HG02588 (cell line): ENCODE results near the gene ESPL1.
A peak's percentile ranks its signal among the peaks of the same experiment; 100 is the strongest.
"Not testable (repeated sequence)": the region's sequence is repeated elsewhere in the genome, so short reads cannot be mapped to it uniquely, and the experiment has no call there.

Experiments
- ATAC-seq: cut with Tn5 transposase; IDR thresholded peaks from one replicate; pipeline ENCODE4 v1.9.1; 2021; ENCODE audit warnings: mild to moderate bottlenecking, moderate library complexity; ENCODE audit not compliant: unreplicated experiment

ESPL1 gene

DNA sequence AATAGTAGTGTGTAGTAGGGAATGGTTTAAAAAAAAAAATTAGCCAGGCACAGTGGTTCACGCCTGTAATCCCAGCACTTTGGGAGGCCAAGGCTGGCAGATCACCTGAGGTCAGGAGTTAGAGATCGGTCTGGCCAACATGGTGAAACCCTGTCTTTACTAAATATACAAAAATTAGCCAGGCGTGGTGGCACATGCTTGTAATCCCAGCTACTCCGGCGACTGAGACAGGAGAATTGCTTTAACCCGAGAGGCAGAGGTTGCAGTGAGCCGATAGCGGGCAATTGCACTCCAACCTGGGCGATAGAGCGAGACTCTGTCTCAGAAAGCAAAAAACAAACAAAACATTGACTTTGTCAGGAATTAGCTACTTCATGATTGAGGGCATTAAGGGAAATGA is 29.0 kb downstream of the ESPL1 start:
- not testable (repeated sequence) for ATAC-seq

DNA sequence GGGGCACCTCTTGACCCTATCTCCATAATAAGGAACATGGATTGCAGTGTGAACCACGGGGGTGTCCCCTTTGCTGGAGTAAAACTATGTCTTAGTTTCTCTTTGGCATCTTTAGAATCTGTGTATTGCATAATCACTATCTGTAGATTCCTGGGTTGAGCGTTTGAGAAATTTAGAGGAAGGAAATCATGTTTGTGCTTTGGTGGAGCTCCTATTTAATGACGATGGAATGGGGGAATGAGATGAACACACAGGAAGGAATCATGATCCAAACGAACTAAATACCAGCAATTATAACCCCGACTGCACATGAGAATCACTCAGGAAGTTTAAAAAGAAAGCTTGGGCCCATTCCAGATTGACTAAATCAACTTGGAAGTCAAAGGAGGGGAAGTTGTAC is 30.1 kb downstream of the ESPL1 start:
- no peak for ATAC-seq

DNA sequence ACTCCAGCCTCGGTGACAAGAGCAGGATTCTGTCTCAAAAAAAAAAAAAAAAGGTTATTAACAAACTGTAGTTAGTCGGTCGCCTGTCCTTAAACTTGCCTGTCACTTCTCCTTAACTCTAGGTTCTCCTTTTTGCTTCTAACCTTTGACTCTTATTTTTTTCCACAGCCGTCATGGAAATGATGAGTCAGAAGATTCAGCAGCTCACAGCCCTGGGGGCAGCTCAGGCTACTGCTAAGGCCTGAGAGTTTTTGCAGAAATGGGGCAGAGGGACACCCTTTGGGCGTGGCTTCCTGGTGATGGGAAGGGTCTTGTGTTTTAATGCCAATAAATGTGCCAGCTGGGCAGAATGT is 31.0 kb downstream of the ESPL1 start:
- ATAC-seq, result no peak

DNA sequence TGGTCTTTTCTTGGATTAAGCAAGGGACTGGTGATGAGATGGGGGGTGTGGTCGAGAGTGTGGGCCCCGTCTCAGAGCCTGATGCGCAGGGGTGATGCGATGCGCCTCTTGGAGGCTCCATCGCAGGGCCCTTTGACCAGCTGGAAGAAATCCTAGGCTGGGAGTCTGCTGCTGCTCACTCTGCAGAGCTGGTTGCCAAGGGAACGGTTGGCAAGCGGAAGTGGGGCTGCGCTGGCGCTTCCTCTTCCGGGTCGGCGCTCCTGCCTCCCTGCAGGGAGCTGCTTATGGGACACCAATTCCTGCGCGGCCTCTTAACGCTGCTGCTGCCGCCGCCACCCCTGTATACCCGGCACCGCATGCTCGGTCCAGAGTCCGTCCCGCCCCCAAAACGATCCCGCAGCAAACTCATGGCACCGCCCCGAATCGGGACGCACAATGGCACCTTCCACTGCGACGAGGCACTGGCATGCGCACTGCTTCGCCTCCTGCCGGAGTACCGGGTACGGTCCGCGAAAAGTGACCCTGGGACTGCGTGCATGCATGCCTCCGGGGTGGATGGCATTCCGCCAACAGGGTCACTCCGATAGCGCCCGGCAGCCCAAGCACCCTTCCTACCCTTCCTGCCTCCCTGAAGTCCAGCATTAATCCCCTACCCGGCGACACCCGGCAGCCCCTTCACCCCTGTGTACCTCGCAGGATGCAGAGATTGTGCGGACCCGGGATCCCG is 31.5 kb downstream of the ESPL1 start, which contains the start of gene MYG1:
MYG1 (plus strand) TSS at position 242 of the 727 bp plus-strand sequence; CDS start at position 285, 43 bp downstream.
- ATAC-seq, result peak; percentile 70

DNA sequence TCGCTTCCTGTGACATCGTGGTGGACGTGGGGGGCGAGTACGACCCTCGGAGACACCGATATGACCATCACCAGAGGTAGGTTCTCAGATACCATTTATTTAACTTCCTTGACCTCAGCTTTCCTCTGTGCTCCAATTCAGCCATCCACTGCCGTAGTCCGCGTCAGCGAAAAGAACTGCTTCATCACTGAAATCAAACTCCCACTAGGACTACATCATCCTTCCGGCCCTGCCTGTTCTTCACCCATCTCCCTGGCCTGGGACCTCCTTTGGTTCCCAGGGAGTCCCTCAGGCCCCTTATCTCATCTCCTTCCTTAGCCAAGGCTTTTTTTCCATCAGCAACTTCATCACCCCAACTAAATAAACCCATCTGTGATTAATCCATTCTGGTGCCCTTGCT is 32.1 kb downstream of the ESPL1 start:
- no peak for ATAC-seq

DNA sequence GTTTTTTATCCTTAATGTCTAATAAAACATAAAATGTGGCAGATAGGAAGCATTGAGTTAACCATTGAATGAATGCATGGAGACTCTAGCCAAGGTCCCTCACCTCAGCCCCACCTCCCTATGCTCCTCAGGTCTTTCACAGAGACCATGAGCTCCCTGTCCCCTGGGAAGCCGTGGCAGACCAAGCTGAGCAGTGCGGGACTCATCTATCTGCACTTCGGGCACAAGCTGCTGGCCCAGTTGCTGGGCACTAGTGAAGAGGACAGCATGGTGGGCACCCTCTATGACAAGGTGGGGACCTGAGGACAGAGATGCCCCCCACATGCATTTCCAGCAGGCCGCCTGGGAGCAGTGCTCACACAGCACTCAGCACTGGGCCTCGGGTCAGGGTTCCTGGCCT is 34.8 kb downstream of the ESPL1 start:
- no peak for ATAC-seq

DNA sequence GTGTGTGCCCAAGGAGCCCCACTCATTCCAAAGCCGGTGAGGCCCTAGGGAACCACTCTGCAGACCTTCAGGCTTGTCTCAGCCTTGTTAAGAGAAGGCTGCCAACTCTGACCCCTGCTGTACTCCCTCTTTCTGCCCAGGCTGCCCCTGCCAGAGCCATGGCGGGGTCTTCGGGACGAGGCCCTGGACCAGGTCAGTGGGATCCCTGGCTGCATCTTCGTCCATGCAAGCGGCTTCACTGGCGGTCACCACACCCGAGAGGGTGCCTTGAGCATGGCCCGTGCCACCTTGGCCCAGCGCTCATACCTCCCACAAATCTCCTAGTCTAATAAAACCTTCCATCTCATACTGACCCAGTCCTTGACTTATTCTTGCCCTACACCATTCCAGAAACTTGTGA is 38.7 kb downstream of the ESPL1 start:
- no peak for ATAC-seq

DNA sequence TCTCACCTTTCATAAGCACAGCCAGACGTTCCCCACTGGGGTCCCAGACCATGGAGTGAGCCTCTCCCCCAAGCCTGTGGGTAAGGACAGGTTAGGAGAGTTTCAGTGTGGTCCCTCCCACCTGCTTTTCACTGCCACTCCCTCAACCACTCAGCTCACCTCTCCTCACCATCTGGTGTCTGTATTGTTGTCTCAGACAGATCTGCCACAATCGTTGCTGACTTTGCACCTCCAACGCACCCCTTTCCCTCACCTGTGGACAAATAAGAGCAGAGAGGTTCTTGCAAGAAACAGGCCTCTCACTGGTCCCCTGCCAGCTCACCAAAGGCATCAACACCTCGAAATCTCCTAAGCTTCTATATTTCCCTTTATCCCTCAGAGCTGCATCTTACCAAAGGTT is 40.2 kb downstream of the ESPL1 start:
- ATAC-seq, result no peak

DNA sequence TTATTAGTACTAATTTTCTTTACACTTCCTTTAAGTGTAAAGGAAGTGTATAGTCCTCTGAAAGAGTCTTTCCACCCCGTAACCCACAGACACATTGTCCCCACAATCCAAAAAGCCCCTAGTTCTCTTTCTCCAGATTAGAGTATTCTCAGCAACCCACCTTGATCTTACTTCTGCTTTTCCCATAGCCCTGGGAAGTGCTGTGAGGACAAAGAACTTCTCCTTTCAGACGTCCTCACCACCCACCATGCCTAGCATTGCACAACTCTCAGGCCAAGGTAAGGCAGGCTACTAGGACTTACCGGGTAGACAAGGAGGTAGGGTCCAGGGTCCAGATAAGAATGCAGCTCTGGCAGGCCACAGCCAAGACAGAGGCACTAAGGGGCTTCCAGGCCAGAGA is 45.9 kb downstream of the ESPL1 start:
- no peak for ATAC-seq

DNA sequence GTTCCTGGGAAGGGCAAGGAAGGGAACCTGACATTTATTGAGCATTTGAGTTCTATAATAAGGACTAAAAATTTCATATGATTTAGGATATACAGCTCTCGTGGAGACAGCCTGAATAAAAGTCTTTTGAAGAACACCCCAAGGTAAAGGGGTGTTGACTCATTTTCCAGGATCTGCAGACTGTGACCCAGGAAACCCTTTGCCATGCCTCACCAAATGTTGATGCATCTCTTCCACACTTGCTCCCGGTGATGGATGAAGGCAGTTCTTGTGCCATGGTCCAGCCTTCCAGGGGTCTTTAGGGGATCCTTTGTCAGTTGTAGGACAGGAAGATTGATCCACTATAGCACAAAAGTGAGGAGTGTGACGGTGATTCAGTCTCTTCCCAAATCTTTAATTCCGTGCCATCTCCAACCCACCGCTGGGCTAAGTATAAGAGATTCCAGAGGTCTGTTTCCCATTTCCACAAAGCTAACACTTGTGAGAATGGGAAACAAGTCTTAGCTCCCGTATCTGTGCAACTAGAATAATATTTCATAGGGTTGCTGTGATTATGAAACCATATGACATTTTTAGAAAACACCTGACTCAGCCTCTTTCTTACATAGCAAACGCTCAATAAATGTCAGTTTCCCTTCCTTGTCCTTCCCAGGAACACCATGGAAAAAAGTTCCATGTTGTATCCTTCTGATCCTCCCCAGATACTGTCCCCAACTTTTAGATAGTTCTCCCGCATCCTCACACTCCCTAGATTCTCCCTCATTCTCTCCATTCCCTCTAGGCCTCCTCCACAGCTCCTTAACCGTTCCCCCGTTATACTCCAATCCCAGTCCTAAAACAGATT is 52.5 kb downstream of the ESPL1 start:
- no peak for ATAC-seq

DNA sequence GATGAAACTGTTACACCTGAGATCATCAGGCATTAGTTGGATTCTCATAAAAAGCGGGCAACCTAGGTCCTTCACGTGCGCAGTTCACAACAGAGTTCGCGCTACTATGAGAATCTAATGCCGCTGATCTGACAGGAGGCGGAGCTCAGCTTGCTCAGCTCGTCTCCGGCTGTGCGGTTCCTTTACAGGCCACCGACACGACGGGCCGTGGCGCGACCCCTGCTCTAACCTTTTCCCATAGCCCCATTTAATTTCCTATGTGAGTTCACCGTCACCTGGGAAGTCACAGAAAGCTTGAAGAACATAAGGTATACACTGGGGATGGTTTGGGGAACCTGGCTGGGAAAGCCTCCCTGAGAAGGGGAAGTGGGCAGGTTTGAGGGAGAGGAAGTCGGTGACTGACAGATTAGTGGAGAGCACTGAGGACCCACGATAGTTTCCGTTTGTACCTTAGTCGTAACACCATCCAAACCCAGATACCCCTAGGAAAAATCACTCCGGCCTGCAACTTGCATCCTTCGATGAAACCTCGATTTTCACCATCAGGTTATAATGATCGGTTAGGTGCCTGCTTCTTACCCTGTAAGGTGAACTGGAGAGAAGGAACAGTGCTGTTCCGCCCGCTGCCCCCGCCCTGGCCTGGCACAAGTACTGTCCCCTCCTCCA is 56.1 kb downstream of the ESPL1 start:
- no peak for ATAC-seq

DNA sequence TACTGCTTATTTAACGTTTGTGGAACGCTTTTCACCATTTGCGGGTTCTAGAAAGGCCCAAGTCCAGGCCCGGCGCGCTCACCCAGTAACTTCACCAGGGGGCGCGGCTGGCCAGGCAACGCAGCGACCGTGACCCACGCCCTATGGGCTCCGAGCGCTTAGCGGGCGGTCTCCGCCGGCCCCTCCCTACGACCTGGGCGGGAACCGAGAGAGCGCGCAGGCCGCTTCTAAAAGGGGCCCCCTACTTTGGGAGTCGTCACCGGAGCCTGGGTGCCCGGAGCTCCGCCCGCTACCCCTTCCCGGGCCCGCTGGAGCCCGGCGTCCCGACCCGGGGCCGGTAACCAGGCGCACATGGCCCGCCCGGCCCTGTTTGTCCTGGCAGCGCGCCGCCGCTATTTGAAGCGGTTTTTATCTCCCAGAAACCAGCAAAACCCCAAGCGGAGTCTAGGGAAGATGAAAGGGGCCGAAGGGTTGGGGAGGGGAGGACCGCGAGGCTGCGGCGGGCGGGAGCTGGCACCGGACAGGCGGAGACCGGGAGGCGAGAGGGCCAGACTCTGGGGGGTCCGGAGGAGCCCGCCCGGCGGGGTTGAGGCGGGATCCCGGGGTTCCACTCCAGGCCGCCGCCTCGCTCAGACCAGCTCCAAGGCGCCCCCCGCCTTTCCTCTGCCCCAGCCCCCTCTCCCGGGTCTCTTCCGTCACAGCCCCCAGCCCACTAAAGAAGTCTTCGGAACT is 56.8 kb downstream of the ESPL1 start:
- peak; percentile 48 for ATAC-seq

DNA sequence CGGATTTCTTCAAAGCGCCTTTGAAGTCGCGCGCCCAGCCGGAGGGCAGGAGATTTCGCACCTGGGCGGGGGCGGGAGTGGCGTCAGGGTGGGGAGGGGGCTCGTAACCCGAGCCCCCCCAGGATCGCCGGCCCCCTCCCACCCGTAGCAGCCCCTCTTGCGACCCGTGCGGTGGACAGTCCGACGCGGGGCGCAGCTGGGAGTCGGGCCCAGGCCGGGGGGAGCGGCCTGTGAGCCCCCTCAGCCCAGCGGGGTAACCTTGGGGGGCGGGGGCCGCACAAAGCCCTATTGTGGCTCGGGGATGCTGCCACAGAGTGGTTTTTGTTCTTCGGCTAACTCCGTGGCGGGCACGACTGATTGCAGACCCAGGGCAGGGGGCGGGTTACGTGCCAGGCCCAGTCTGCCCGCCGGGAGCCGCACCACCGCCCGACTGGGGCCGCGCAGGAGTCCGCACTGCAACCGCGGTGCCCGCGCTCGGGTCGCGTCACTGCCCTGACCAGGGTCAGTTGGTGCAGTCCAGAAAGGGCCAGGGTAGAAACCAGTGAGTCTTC is 57.5 kb downstream of the ESPL1 start:
- no peak for ATAC-seq

DNA sequence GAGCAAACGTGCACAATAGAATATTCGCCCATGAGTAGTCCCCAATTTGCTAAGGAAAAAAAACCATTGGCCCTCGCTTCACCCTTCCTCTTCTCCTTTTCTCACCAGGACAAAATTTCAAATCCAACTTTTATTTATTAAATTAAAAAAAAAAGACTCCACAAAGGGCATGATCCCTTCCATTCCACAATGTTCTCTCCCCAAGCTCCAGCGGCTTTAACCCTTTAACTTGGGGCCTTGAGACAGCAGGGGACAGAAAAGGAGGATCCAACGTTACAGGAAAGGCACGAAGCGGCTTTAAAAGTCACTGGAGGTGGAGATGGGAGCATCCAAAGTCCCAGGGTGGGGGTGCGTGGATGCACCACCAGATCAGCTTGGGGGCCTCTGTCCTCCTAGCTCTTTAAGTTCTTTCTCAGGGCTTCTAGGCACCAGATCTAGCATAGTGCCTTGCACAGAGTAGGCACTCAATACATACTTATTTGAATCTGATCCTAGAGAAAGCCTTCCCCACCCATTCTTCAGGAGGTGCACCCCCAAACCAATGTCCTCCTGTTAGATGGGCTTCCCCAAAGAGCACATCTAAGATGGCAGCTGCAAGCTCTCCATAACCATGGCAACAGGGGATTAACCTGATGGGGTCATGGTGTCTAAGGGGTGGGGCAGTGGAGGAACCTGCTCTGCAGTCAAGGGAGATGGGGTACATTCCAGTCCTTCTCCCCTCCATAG is 58.5 kb downstream of the ESPL1 start:
- no peak for ATAC-seq

DNA sequence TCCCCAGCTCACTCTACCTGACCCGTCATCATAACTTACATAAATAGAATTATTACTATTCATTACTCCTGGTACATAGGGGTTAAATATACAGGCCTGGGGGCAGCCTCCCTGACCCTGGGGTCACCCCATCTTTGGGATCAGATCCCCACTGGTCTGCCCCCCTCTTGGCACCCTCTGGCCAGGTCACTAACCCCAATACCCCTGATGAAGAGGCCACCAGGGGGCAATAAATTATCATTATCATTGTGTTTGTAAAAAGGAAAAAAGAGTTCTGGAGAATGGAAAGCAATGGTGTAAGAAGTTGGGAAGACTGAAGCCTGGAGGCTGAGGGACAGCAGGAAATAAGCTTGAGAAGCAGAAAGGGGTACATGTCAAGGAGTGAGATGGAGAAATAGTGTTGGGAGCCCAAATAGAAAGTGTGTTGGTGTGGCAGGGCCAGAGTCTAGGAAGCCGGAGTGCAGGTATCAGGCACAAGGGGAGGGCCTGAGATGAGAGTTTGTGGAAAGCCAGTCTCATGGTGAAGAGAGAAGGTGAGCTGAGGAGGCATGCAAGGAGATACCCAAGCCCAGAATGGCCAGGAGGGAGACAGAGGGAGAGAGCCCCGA is 59.4 kb downstream of the ESPL1 start:
- no peak for ATAC-seq

DNA sequence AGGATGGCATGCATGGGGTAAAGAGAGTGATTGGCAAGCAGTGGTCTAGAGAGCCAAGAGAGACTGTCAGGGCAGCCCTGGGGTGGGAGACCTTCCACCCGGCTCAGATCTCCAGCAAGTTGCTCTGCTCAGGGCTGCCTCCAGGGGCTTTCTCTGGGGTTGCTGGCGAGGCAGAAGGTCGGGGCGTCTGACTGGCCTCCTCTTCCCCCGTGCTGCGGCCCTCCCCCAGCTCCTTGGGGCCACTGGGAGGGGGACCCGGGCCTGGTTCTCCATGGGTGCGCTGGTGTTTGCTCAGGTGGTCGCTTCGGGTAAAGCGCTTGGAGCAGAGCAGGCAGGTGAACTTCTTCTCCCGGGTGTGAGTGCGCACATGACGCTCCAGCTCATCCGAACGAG is 59.9 kb downstream of the ESPL1 start:
- no peak for ATAC-seq

DNA sequence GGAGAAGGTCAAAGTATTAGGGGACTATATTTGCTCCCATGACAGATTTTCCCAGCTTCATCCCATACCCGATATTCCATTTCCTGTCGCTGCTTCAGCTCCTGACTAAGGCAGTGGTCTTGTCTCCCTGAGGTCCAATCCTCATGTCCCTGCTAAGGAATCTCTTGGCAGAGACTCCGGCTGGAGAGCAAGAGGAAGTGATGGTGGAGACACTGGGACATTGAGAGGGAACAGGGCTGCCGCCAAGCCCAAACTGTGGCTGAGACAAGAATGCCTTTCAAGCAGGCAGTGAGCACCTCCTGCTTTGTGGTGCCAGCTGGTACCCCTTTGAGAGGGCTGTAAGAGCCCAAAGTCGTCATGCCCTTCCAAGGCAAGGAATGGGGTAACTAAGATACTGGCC is 62.6 kb downstream of the ESPL1 start:
- ATAC-seq, result no peak

DNA sequence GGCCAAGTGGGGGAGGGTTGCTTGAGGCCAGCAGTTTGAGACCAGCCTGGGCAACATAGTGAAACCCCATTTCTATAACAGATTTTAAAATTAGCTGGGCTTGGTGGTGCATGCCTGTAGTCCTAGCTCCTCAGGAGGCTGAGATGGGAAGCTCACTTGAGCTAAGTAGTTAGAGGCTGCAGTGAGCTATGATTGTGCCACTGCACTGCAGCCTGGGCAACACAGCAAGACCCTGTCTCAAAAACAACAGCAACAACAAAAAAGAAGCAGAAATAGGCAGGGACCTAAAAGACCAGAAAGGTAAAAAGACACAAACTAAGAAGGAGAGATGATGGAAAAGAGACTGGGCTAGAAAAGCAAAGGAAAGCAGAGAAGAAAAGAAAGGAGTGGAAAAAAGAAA is 64.2 kb downstream of the ESPL1 start:
- ATAC-seq, result not testable (repeated sequence)

DNA sequence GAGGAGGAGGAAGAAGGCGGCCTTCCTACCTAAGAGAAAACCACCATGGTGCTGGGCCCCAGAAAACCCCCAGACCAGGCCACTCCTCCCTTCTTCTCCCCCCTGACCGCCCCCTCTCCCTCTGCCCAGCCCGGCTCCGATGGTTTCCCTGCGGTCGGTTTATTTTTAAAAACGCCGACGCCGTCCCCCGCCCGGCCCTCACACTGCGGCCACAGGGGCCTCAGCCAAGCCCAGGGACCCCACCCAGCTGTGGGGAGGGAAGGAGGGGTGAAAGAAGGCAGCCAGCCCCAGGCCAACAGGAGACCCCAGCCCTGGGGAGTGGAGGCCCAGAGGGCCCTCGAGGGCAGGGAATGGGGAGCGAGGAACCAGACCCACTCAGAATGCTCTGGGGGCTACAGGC is 64.6 kb downstream of the ESPL1 start:
- ATAC-seq, result no peak

DNA sequence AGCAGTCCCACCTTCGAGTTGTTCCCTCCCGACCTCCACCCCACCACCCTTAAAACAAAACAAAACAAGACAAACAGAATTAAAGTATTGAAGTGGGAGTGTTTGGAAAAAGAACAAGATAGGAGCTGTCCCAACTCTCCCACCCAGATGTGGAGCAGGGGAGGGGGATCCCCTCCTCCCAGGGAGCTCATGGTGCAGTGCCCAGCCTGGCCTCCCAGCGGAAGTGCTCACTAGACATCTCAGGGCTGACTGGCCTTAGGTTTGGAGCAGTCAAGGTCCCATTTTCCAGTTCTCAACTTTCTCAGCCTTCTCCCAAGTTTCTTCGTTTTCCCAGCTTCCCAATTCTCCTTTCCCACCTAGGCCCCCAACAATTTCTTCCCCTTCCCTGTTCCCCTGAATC is 65.2 kb downstream of the ESPL1 start:
- no peak for ATAC-seq
